GM23338 (cell line): ENCODE data around the gene RAB9A. TPM values are rescaled to one million over a fixed set of nuclear protein-coding genes. Genes with fewer than 3 reads are reported as not detected.

Experiments used
- ATAC-seq: fragments of 200-7000 bp; cut with Tn5 transposase; 3 replicates; pipeline ENCODE4 v1.9.1; 2020
- DNase-seq: peaks from one replicate; pipeline ENCODE4 v3.0.0-alpha.2; 2015; ENCODE audit warnings: low spot score
- H2AFZ ChIP-seq: fragments of 200-600 bp; sonication (generic); 2 replicates; pipeline ENCODE4 v1.8.0; 2016; ENCODE audit warnings: antibody characterized with exemption, mild to moderate bottlenecking, moderate library complexity
- H3F3A ChIP-seq: fragments of 200-600 bp; sonication (generic); replicated peaks from 2 replicates; pipeline ENCODE4 v1.8.0; 2017; ENCODE audit warnings: antibody characterized with exemption, mixed run types, low read depth
- H3K27ac ChIP-seq: fragments of 200-600 bp; sonication (generic); 2 replicates; pipeline ENCODE4 v1.6.1; 2016; ENCODE audit warnings: low read depth
- H3K27me3 ChIP-seq: fragments of 200-600 bp; sonication (generic); 2 replicates; pipeline ENCODE4 v1.8.0; 2016; ENCODE audit warnings: mild to moderate bottlenecking, mixed run types, moderate library complexity; ENCODE audit not compliant: insufficient read depth
- H3K36me3 ChIP-seq: fragments of 200-600 bp; sonication (generic); 2 replicates; pipeline ENCODE4 v1.8.0; 2016; ENCODE audit warnings: mild to moderate bottlenecking; ENCODE audit not compliant: insufficient read depth
- H3K4me1 ChIP-seq: fragments of 200-600 bp; sonication (generic); 2 replicates; pipeline ENCODE4 v1.8.0; 2016; ENCODE audit warnings: mild to moderate bottlenecking, moderate library complexity; ENCODE audit not compliant: insufficient read depth
- H3K4me2 ChIP-seq: fragments of 200-600 bp; sonication (generic); 2 replicates; pipeline ENCODE4 v1.7.1; 2017; ENCODE audit warnings: mixed run types
- H3K4me3 ChIP-seq: fragments of 200-600 bp; sonication (generic); 2 replicates; pipeline ENCODE4 v1.6.1; 2016; ENCODE audit warnings: mixed run types
- H3K79me2 ChIP-seq: fragments of 200-600 bp; sonication (generic); replicated peaks from 2 replicates; pipeline ENCODE4 v1.8.0; 2017; ENCODE audit warnings: mild to moderate bottlenecking; ENCODE audit not compliant: insufficient read depth
- H3K9me2 ChIP-seq: fragments of 200-600 bp; sonication (generic); 2 replicates; pipeline ENCODE4 v1.8.0; 2017; ENCODE audit not compliant: insufficient read depth
- H4K20me1 ChIP-seq: fragments of 200-600 bp; sonication (generic); replicated peaks from 2 replicates; pipeline ENCODE4 v1.8.0; 2017; ENCODE audit warnings: mild to moderate bottlenecking; ENCODE audit not compliant: insufficient read depth
- H3K27ac Mint-ChIP-seq: 2 replicates; pipeline ENCODE4 v1.8.0; 2020; ENCODE audit warnings: inconsistent platforms, mild to moderate bottlenecking, moderate library complexity, mixed read lengths
- H3K27me3 Mint-ChIP-seq: 3 replicates; pipeline ENCODE4 v1.8.0; 2022; ENCODE audit warnings: low read depth, mild to moderate bottlenecking, moderate library complexity, mixed read lengths, inconsistent platforms; ENCODE audit not compliant: insufficient read depth, poor library complexity
- H3K36me3 Mint-ChIP-seq: 3 replicates; pipeline ENCODE4 v1.8.0; 2021; ENCODE audit warnings: low read depth, mild to moderate bottlenecking, inconsistent platforms, moderate library complexity, mixed read lengths
- H3K4me1 Mint-ChIP-seq: 3 replicates; pipeline ENCODE4 v1.8.0; 2020; ENCODE audit warnings: mild to moderate bottlenecking, inconsistent platforms, mixed read lengths
- H3K4me3 Mint-ChIP-seq: 3 replicates; pipeline ENCODE4 v1.8.0; 2021; ENCODE audit warnings: moderate library complexity, mild to moderate bottlenecking, inconsistent platforms, mixed read lengths
- H3K9me3 Mint-ChIP-seq: 3 replicates; pipeline ENCODE4 v1.8.0; 2020; ENCODE audit warnings: moderate library complexity, mild to moderate bottlenecking, inconsistent platforms, mixed read lengths
- CTCF ChIP-seq, 2 experiments: fragments of 200-600 bp in 1 of 2; sonication (generic) in 1 of 2; conservative IDR thresholded peaks; 2 replicates each; pipeline versions ENCODE4 v1.5.1 to v1.6.1; 2016 to 2017; ENCODE audit warnings: antibody characterized with exemption in 2 of 2, low read depth in 2 of 2, mild to moderate bottlenecking in 2 of 2, moderate library complexity in 1 of 2
- STAT1 ChIP-seq: IDR thresholded peaks from one replicate; pipeline ENCODE4 v1.6.1; 2016; ENCODE audit warnings: antibody characterized with exemption; ENCODE audit not compliant: unreplicated experiment
- ZNF331 ChIP-seq: fragments of 250-450 bp; sonication (Bioruptor Pico); IDR thresholded peaks from 2 replicates; pipeline ENCODE4 v1.5.0; 2020; ENCODE audit warnings: low read depth, mild to moderate bottlenecking, moderate library complexity
- polyA plus RNA-seq: library from polyadenylated mRNA; unstranded; fragments of >200 nt; fragmentation: Nextera tagmentation; extraction: Ambion mirVana; gene quantifications from 2 replicates; pipeline ENCODE4 v1.2.1, GENCODE V29; 2016
- total RNA-seq: library from RNA; depleted of rRNA; stranded (reverse); fragments of >200 nt; shearing (Covaris generic); gene quantifications from 2 replicates; pipeline ENCODE4 v1.2.3, GENCODE V29; 2014
- TF ChIP-seq, protein P1 (sequence below): IDR thresholded peaks from one replicate; pipeline ENCODE4 v1.6.1; 2018; ENCODE audit warnings: antibody characterized with exemption; ENCODE audit not compliant: unreplicated experiment

RAB9A gene
- total and polyA plus RNA-seq, 2 experiments from 2014 or later: 43.3 to 45.1 TPM

DNA sequence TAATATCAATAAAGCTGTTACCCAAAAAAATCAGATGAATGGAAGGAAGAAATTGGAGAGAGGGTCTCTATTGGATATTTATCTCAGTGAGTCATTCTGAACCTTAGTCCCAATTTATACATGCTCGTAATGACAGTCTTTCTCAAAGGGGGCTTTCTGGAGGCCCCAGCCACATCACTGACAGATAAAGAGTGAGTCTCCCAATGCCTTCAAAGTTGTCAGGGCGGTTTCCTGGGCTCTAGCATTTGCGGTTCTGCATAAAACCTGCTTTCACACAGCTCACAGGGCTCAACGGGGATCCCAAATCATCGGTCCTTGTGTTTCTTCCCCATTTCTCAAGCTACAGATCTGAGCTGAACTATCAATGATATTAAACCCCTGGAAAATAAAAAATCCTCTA, 18.7 kb upstream of the RAB9A start (continued):
- TF ChIP-seq, protein P1, sequence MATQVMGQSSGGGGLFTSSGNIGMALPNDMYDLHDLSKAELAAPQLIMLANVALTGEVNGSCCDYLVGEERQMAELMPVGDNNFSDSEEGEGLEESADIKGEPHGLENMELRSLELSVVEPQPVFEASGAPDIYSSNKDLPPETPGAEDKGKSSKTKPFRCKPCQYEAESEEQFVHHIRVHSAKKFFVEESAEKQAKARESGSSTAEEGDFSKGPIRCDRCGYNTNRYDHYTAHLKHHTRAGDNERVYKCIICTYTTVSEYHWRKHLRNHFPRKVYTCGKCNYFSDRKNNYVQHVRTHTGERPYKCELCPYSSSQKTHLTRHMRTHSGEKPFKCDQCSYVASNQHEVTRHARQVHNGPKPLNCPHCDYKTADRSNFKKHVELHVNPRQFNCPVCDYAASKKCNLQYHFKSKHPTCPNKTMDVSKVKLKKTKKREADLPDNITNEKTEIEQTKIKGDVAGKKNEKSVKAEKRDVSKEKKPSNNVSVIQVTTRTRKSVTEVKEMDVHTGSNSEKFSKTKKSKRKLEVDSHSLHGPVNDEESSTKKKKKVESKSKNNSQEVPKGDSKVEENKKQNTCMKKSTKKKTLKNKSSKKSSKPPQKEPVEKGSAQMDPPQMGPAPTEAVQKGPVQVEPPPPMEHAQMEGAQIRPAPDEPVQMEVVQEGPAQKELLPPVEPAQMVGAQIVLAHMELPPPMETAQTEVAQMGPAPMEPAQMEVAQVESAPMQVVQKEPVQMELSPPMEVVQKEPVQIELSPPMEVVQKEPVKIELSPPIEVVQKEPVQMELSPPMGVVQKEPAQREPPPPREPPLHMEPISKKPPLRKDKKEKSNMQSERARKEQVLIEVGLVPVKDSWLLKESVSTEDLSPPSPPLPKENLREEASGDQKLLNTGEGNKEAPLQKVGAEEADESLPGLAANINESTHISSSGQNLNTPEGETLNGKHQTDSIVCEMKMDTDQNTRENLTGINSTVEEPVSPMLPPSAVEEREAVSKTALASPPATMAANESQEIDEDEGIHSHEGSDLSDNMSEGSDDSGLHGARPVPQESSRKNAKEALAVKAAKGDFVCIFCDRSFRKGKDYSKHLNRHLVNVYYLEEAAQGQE: no peak

DNA sequence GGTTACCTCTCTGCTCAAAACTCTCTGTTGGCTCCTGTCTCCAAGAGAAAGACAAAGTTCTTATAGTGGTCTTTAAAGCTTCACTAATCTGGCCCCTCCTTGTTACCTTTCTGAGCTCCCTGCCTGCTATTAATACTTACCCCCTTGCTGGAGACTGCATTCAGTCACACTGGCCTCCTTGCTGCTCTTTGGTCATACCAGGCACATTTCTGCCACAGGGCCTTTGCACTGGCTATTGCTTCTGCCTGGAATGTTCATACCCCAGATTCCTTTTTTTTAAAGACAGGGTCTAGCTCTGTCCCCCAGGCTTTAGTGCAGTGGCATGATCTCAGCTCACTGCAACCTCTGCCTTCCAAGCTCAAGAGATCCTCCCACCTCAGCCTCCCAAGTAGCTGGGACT, 15.9 kb upstream of the RAB9A start:
- Histone ChIP-seq H3K4me3 (no peak overlapping the region), H3F3A (no peaks in the 10 kb centered on the region), H2AFZ (no peak overlapping the region), H3K4me1 (no peaks in the 10 kb centered on the region), H3K27ac (no peak overlapping the region), H4K20me1 (no peaks in the 10 kb centered on the region), H3K36me3 (no peaks in the 10 kb centered on the region), H3K9me2 (no peaks in the 10 kb centered on the region), H3K4me2 (no peak overlapping the region), H3K27me3 (no peaks in the 10 kb centered on the region), H3K79me2 (no peaks in the 10 kb centered on the region)
- DNase-seq: no peak
- Mint-ChIP-seq H3K4me3 (no peak overlapping the region), H3K4me1 (no peaks in the 10 kb centered on the region), H3K9me3 (no peaks in the 10 kb centered on the region), H3K36me3 (no peaks in the 10 kb centered on the region), H3K27me3 (no peaks in the 10 kb centered on the region), H3K27ac (no peak overlapping the region)
- ATAC-seq: no peak
- no peak for TF ChIP-seq ZNF331 (CRISPR knock-in tag)
- TF ChIP-seq, protein P1: no peak
- TF ChIP-seq CTCF (conservative IDR thresholded peaks at IDR 0.05; ENCODE audit: low read depth in 2 of 2): no peak
- TF ChIP-seq STAT1: no peak
